Ureter (tissue), 1 donor: ENCODE results near the gene BAZ1B. TPM values are rescaled to one million over a fixed set of nuclear protein-coding genes. Genes with fewer than 3 reads are reported as not detected.
"Not testable (repeated sequence)": the region's sequence is repeated elsewhere in the genome, so short reads cannot be mapped to it uniquely, and the experiment has no call there.

Experiments
- DNase-seq: peaks from one replicate; pipeline ENCODE4 v3.0.0-alpha.2; 2020; ENCODE audit warnings: low spot score
- total RNA-seq: library from RNA; stranded (reverse); gene quantifications from one replicate; pipeline ENCODE4 v1.2.4, GENCODE V29; 2023
- donor health status: DM: yes; HTN: yes; CAD: no.

The BAZ1B gene
- total RNA-seq, 1 donor from 2014 or later: 65.0 TPM

DNA sequence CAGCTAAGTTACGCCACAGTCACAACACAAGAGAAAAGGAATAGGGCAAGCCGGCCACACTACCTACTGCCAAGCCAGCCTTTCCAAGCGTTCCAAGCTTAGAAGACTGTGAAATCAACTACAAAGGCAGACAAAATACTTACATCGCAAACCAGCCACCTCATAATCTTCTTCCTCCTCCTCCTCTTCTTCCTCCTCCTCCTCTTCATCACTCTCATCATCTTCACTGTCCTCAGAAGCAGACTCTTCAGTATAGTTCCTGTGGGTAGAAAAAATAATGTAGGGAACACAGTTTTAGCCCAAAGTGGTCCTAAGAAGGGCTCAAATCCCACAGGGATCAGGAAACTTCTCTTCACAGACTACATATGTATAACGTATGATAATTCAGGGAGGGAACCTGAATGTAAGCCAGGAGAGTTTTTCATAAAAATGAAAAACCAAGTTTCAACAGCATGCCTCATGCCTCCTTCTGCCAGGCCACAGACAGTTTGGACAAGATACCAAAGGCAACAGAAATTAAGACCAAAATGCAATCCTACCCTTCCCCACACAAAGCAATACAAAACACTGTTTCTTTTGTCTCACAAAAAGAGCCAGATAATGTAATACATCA is 74.9 kb downstream of the BAZ1B start:
- DNase-seq: no peak

DNA sequence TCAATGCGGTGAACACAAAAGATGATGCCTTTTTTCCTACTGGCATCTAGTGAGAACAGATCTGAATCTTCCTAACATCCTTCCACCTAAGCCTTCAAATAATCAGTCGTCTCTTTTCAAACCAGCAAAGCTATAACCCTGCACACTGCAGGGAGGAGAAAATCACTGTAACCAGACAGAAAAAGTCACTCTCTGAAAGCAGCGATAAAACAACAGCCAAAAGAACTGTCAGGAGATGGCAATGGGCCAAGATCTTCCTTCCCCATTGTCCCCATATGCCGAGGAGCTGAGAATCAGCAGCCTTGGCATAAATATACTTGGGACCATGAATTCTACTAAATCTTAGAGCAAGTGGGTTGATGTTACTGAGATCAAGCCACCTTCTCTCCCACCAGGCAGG is 75.4 kb downstream of the BAZ1B start:
- DNase-seq: no peak

DNA sequence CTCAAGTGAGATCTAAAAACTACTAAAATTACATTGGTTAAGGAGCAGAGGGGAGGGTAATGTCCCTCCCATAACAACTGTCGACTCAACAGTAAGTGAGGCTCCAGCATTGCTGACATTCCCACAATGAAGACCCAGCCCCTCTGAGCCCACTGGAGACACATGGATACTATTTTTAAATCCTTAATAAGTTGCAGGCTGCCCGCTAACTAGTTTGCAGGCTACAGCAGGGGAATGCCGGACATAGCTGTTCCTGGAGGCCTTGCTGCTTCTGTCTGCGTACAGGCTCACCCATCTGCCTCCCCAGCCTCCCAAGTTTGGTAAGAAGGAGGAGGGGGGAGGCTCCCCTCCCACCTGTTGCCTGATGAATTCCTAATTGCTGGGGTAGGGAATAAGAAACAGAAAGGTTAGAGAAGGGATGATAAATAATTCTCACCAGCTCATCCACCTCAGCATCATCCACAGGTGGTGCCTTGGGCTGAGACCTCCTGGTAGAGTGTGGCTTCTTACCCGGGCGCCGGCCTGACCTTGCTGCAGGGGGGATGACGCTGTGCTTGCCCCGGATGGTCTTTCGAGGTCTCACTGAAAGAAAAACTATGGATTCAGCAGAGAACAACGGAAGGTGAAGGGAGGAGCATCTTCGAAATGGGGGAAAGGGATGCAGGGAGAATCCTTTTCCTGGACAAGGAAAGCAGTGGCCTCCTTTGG is 78.4 kb downstream of the BAZ1B start:
- no peak for DNase-seq

DNA sequence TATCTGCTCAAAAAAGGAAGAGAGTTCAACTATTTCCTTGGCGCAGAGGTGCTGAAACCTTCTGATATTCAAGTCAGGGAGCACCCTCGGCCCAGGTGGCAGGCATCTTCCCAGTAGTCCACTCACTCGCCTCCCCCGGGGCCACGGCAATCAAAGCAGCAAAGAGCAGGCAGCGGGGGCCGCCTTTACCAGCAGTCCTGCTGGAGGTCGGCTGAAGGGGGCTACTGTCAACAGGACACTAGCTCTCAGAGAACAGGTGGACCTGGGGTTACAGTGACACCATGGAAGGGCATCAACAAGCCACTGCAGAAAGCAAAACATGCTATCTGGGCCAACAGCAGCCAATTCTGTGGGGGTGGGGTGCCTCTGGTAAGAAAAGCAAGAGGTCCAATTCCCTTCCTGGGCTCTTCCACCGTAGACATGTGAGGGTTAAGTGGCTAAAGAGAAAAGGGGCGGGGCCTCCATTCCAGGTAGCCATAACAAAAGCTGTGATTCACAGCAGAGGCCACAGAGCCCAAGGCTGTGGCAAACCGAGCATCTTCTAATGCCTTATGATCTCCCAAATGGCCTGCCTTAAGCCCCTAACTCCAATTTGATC is 79.1 kb downstream of the BAZ1B start:
- DNase-seq: no peak

DNA sequence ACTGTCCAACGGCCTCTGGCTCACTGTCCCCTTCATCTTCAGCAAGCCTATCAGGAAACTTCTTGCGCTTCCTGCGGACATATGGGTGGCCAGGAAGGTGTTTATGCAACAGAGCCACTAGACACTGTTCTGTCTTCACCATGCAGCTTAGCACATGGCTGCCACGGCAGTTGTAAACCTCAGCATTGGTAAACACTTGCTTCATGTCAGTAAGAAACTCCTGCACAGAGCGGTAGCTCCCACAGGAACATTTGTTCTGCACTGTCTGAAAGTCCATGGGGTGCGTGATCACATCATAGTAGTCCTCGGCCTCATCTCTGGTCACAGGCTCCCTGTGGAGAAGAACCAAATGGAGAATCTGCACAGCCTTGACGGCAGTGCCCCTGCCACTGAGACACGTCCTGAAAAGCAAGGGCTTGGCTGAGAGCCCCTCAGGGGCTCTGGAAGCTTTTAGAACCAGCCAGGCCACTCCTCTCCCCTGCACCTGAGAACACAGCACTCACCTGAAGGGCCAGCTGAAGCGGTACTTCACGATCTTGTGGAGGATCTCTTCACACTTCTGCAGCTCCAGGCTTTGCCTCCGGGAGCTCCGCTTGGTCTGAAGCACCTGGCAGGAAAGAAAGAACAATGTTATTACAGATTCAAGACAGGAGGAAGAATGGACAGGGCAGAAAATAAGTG is 79.7 kb downstream of the BAZ1B start:
- DNase-seq: no peak

DNA sequence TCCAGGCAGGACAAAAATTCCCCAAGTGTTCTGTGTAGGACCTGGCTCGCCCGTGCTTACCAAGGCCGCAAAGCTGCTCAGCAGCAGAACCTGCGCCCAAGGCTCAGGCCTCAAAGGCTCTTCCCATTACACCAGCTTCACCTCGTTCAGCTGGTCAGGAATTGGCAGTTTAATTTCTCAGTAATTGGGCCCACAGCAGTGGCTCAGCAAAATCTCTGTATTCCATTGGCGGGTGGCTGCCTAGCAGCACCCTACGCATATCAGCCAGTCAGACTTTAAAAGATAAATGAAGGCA is 82.7 kb downstream of the BAZ1B start:
- DNase-seq: no peak

DNA sequence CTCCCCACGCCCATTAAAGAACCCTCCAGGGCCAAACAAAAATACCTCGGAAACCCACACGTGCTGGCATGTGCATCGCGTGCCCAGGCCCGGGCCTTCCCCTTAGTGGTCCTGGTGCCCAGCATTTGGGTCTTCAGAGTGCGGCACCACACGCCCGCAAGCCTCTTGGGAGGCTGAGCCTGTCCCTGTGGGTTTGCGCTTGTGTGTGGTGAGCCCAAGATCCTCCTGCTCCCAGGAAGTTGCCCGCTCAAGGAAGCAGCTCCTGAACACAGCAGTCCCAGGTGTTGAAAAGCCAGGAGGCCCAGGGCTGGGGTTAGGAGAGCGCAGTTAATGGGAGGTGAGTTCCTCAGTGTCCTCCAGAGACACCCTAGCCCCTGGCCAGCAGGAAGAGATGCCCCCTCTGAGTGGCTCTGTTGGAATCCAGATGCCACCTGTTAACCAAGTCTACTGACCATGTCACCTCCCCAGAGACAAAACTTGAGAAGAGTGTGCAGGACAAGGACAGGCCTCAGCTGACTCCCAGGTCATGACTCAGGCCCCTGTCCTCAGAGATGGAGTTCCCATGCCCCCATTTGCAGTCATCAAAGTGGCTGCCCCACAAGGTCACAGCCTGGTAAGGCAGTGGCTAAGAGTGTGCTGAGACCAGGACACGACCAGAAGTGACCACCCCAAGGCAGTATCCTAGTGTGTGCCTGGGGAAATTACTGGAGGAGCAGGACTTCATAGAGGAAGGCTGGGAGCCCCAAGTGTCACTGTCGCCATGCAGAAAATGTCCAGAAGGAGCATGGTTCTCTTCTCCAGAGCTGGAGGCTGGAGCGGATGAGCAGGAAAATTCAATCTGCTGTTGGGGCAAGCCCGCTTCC is 83.3 kb downstream of the BAZ1B start:
- DNase-seq: no peak

DNA sequence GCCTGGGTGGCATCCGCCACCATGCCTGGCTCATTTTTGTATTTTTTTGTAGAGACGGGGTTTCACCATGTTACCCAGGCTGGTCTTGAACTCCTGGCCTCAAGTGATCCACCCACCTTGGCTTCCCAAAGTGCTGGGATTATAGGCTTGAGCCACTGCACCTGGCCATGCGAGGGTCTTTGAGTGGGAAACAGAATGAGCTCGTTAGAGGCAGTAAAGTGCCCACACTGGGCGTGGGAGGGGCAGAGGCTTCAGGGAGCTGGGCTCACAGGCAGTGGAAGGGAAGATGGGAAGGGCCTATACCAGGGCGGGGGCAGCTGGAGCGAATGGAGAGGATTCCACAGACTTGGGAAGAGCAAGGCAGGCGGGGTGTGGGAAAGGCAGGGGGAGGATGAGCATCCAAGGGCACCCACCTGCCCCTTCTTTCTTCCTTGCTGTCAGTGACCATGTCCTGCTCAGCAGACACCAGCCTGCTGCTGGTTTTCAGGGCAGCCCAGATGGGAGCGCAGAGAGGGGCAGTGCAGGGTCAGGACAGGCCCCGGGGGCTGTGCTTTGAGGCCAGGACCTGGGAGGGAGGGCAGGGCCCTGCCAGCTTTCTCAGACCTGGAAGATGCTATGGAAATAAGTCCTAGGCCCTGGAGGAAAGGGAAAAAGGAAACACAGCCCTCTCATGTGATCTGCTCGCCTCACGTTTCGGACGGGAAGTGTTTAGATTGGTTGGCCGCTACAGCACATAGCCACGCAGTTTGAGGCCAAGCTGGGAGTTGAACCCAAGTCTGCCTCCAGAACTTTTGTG is 84.3 kb downstream of the BAZ1B start:
- DNase-seq: no peak

DNA sequence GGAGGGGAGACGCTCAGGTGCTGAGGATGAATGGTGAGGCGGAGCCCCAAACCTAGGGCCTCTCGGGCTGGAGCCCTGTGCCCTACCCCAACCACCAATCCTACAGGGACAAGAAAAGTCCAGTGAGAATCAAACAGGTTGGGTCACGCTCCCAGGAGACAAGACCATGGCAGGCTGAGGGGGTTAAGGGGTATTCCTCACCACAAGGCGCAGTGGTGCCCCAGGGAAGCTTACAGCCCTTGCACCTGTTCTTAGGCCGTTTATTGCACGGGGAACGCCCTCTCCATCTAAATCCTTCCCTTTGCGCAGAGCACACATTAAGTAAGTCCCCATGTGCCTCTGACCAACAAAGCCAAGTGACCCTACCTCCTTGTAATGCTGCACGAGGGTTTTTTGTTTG is 85.0 kb downstream of the BAZ1B start:
- DNase-seq: no peak

DNA sequence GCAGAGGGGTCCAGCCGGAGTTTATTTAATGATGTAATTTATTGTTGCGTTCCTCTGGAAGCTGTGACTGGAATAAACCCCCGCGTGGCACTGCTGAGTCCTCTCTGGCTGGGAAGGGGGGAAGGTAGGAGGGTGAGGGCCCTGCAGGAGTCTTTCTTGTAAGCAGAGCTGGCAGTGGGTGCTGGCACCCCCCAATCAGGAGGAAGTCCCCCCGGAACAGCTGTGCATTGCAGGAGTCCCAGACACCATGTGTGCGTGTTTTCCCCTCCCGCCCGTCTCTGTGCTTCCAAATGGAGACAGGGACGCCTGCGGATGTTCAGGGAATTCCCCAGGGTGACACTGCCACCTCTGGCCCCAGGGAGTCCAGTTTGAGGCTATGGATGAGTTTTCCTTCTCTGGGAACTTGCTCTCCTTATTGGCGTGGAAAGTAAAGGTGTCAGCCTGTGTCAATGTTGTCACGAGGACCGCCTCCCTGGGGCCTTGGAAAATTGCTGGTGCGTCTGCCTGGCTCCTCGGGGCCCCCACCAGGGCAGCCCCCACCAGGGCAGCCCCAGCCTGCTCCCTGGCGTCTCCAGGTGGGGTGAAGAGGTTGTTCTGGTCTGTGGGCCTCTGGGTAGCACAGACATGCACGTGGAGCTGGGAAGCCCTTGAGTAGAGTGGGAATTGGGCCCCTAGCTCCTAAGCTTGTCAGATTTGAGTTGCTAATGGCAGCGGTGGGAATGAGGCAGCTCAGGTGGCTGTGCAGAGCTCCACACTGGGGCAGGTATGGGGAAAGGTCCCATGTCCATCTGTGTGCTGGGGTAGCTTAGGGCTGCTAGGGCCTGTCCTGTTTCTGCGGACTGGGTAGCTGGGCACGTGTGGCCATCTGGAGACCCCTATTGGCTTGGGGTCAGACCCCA is 85.8 kb downstream of the BAZ1B start:
- DNase-seq: no peak

DNA sequence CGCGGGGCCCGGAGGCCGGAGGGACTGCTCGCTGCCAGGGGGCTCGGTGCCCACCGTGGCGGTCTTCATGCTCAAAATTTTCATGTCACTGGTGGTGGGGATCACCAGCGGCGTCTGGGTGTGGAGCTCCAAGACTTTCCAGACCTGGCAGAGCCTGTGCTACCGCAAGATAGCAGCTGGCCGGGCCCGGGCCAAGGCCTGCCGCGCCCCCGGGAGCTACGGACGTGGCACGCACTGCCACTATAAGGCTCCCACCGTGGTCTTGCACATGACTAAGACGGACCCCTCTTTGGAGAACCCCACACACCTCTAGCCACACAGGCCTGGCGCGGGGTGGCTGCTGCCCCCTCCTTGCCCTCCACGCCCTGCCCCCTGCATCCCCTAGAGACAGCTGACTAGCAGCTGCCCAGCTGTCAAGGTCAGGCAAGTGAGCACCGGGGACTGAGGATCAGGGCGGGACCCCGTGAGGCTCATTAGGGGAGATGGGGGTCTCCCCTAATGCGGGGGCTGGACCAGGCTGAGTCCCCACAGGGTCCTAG is 86.6 kb downstream of the BAZ1B start:
- no peak for DNase-seq

DNA sequence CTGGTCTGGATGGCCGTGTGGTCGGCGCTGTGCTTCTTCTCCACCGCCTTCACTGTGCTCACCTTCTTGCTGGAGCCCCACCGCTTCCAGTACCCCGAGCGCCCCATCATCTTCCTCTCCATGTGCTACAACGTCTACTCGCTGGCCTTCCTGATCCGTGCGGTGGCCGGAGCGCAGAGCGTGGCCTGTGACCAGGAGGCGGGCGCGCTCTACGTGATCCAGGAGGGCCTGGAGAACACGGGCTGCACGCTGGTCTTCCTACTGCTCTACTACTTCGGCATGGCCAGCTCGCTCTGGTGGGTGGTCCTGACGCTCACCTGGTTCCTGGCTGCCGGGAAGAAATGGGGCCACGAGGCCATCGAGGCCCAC is 87.4 kb downstream of the BAZ1B start:
- no peak for DNase-seq

DNA sequence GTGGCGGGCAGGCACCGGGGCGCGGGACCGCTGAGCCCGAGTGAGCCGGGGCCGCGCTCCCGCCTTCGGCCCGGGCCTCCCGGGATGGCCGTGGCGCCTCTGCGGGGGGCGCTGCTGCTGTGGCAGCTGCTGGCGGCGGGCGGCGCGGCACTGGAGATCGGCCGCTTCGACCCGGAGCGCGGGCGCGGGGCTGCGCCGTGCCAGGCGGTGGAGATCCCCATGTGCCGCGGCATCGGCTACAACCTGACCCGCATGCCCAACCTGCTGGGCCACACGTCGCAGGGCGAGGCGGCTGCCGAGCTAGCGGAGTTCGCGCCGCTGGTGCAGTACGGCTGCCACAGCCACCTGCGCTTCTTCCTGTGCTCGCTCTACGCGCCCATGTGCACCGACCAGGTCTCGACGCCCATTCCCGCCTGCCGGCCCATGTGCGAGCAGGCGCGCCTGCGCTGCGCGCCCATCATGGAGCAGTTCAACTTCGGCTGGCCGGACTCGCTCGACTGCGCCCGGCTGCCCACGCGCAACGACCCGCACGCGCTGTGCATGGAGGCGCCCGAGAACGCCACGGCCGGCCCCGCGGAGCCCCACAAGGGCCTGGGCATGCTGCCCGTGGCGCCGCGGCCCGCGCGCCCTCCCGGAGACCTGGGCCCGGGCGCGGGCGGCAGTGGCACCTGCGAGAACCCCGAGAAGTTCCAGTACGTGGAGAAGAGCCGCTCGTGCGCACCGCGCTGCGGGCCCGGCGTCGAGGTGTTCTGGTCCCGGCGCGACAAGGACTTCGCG is 88.0 kb downstream of the BAZ1B start:
- no peak for DNase-seq

DNA sequence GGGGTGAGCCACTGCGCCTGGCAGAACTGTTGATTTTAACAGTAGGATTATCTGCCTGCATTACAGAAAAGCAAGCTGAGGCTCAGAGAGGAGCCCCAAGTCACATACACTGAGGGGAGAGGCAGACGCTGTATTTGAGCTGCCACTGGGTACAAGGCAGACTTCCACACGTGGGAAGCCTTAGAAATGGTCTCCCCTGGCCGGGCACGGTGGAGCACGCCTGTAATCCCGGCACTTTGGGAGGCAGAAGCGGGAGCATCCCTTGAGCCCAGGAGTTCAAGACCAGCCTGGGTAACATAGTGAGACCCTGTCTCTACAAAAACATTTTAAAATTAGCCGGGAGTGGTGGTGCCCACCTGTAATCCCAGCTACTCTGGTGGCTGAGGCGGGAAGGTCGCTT is 89.4 kb downstream of the BAZ1B start:
- no peak for DNase-seq

DNA sequence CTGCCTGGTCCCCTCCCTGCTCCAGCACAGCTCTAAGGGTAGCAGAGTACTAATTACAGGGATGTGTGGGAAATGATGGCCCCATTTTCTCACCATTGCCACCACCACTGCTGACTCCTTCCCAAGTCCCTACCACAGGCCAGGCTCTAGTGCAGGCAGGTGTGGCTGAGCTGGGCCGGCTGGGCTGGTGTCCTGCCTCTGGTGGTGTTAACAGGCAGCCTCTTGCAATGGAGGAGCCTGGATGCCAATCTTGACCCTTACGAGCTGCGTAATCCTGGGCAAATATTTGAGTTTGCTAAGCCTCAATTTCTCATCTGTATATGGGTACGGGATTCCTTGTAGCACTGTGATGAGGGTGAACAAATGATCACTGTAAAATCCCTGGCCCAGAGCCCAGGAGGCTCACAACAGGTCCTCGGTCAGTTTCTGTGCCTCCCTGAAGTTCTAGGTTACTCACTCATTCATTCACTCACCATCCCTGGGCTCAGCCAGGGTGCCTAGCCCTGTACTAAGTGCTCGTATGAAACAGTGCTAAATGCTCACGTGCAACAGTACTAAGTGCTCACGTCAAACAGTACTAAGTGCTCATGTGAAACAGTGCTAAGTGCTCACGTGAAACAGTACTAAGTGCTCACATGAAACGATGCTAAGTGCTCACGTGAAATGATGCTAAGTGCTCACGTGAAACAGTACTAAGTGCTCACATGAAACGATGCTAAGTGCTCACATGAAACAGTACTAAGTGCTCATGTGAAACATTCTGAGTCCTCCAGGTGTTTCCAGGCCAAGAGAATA is 90.9 kb downstream of the BAZ1B start:
- no peak for DNase-seq

DNA sequence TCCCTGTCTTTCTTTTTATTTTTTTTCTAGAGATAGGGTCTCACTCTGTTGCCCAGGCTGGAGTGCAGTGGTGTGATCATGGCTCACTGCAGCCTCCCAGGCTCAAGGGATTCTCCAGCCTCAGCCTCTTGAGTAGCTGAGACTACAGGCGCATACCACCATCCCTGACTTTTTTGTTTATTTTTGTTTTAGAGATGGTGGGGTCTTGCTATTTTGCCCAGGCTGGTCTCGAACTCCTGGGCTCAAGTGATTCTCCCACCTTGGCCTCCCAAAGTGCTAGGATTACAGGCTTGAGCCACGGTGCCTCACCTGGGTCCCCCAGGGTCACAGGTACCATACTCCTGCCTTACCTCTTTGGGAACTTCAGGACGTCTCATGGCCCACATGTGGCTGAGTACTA is 91.6 kb downstream of the BAZ1B start:
- not testable (repeated sequence) for DNase-seq

DNA sequence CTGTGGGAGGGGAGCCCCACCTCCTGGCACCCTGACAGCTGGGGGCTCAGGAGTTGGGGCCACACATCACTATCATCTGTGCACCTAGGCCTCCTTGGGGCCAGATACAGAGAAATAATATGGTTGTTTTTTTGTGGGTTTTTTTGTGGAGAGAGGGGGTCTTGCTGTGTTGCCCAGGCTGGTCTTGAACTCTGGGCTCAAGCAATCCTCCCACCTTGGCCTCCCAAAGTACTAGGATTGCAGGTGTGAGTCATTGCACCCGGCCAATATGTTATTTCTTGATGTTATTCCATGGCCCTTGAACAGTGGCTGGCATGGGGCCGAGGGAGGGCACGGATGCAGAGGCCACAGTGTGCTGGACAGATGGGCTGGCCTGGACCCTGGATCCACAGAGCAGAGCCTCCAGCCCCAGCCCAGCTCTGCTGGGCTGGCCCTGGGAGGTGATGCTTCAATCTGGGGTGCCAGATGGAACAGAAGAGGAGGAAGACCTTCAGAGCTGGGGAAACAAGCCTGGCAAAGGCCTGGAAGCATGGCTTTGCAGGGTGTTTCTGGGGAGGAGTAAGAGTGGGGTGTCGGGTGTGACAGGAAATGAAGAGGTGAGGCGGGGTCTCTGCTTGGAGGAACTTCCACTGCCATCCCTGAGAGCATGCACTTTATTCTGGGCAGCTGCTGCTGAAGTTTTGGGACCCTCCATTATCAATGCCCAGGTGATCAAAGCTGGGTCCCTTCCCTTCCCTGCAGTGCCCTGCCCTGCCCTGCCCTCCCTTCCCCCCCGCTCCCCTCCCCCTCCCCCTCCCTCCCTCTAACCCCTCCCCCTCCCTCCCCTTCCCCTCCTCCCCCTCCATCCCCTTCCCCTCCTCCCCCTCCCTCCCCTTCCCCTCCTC is 92.2 kb downstream of the BAZ1B start:
- no peak for DNase-seq
